Neural progenitor cell (in vitro differentiated cells): ENCODE data around the gene MAP3K4. TPM values are rescaled to one million over a fixed set of nuclear protein-coding genes. Genes with fewer than 3 reads are reported as not detected.

Source experiments
- DNase-seq: peaks from one replicate; pipeline ENCODE4 v3.0.0-alpha.2; 2016; ENCODE audit warnings: low spot score
- H2AFZ ChIP-seq: fragments of 200-600 bp; sonication (generic); replicated peaks from 2 replicates; pipeline ENCODE4 v1.6.1; 2016; ENCODE audit warnings: antibody characterized with exemption
- H3F3A ChIP-seq: fragments of 200-600 bp; sonication (generic); 2 replicates; pipeline ENCODE4 v1.6.1; 2016; ENCODE audit warnings: antibody characterized with exemption, low read depth
- H3K27ac ChIP-seq: fragments of 200-600 bp; sonication (generic); 2 replicates; pipeline ENCODE4 v1.5.1; 2016; ENCODE audit warnings: mild to moderate bottlenecking
- H3K27me3 ChIP-seq: fragments of 200-600 bp; sonication (generic); 2 replicates; pipeline ENCODE4 v1.6.1; 2016; ENCODE audit warnings: mild to moderate bottlenecking, moderate library complexity
- H3K36me3 ChIP-seq: fragments of 200-600 bp; sonication (generic); 2 replicates; pipeline ENCODE4 v1.5.1; 2016
- H3K4me1 ChIP-seq: fragments of 200-600 bp; sonication (generic); 2 replicates; pipeline ENCODE4 v1.6.1; 2016; ENCODE audit warnings: mixed run types
- H3K4me2 ChIP-seq: fragments of 200-600 bp; sonication (generic); 2 replicates; pipeline ENCODE4 v1.6.1; 2016
- H3K4me3 ChIP-seq: fragments of 200-600 bp; sonication (generic); 2 replicates; pipeline ENCODE4 v1.5.1; 2016
- H3K79me2 ChIP-seq: fragments of 200-600 bp; sonication (generic); 2 replicates; pipeline ENCODE4 v1.6.1; 2016; ENCODE audit warnings: low read depth
- H3K9ac ChIP-seq: fragments of 200-600 bp; sonication (generic); 2 replicates; pipeline ENCODE4 v1.6.1; 2016
- H3K9me3 ChIP-seq: fragments of 200-600 bp; sonication (generic); 2 replicates; pipeline ENCODE4 v1.5.1; 2016; ENCODE audit warnings: low read depth
- H4K20me1 ChIP-seq: fragments of 200-600 bp; sonication (generic); 2 replicates; pipeline ENCODE4 v1.6.1; 2016; ENCODE audit warnings: low read depth
- H3K27ac Mint-ChIP-seq: 3 replicates; pipeline ENCODE4 v1.8.0; 2021; ENCODE audit warnings: mixed read lengths
- H3K27me3 Mint-ChIP-seq: 2 replicates; pipeline ENCODE4 v1.8.0; 2022; ENCODE audit warnings: low read depth, mild to moderate bottlenecking, inconsistent platforms, moderate library complexity, mixed read lengths; ENCODE audit not compliant: insufficient read depth
- H3K36me3 Mint-ChIP-seq: 3 replicates; pipeline ENCODE4 v1.8.0; 2021; ENCODE audit warnings: mixed read lengths
- H3K4me1 Mint-ChIP-seq: 3 replicates; pipeline ENCODE4 v1.8.0; 2021; ENCODE audit warnings: mixed read lengths
- H3K4me3 Mint-ChIP-seq: 3 replicates; pipeline ENCODE4 v1.8.0; 2021; ENCODE audit warnings: mild to moderate bottlenecking, moderate library complexity, mixed read lengths
- H3K9me3 Mint-ChIP-seq: 3 replicates; pipeline ENCODE4 v1.8.0; 2020; ENCODE audit warnings: mixed read lengths
- CTCF ChIP-seq: fragments of 200-600 bp; sonication (generic); IDR thresholded peaks from 2 replicates; pipeline ENCODE4 v1.5.1; 2017; ENCODE audit warnings: antibody characterized with exemption, mild to moderate bottlenecking
- EZH2 ChIP-seq: fragments of 200-600 bp; sonication (generic); IDR thresholded peaks from 2 replicates; pipeline ENCODE4 v1.6.1; 2017; ENCODE audit warnings: antibody characterized with exemption, mild to moderate bottlenecking, moderate library complexity
- EZH2phosphoT487 ChIP-seq: fragments of 200-600 bp; sonication (generic); IDR thresholded peaks from 2 replicates; pipeline ENCODE4 v1.6.1; 2017; ENCODE audit warnings: antibody characterized with exemption
- total RNA-seq: library from RNA; depleted of rRNA; stranded (reverse); fragments of >200 nt; gene quantifications from 2 replicates; pipeline ENCODE4 v1.2.3, GENCODE V29; 2015; ENCODE audit warnings: low replicate concordance

MAP3K4 gene
- total RNA-seq, 1 donor from 2014 or later, result 59.6 TPM

- peaks cover 8% of the 10 kb centered on the region for H3K27me3 Mint-ChIP-seq
- Histone ChIP-seq H3F3A (no peaks in the 10 kb centered on the region), H3K9ac (no peak overlapping the region), H3K79me2 (no peaks in the 10 kb centered on the region), H3K4me1 (no peaks in the 10 kb centered on the region), H2AFZ (no peak overlapping the region), H3K27ac (no peak overlapping the region), H4K20me1 (no peaks in the 10 kb centered on the region), H3K4me3 (no peak overlapping the region), H3K9me3 (peaks cover 10% of the 10 kb centered on the region), H3K36me3 (peaks cover 19% of the 10 kb centered on the region), H3K27me3 (no peaks in the 10 kb centered on the region), H3K4me2 (no peak overlapping the region)
- H3K36me3 Mint-ChIP-seq, result peaks cover 95% of the 10 kb centered on the region
- H3K4me3 Mint-ChIP-seq, result no peak overlapping the region
- H3K27ac Mint-ChIP-seq, result no peak overlapping the region
- H3K4me1 Mint-ChIP-seq, result peaks cover 4% of the 10 kb centered on the region
- no peak for DNase-seq
- H3K9me3 Mint-ChIP-seq, result peaks cover 53% of the 10 kb centered on the region
- TF ChIP-seq CTCF, result no peak
- no peak for TF ChIP-seq EZH2phosphoT487
- TF ChIP-seq EZH2, result no peak
Measured at GRCh38 chr6:161130541-161130940, 139.0 kb downstream of the MAP3K4 start.

DNA sequence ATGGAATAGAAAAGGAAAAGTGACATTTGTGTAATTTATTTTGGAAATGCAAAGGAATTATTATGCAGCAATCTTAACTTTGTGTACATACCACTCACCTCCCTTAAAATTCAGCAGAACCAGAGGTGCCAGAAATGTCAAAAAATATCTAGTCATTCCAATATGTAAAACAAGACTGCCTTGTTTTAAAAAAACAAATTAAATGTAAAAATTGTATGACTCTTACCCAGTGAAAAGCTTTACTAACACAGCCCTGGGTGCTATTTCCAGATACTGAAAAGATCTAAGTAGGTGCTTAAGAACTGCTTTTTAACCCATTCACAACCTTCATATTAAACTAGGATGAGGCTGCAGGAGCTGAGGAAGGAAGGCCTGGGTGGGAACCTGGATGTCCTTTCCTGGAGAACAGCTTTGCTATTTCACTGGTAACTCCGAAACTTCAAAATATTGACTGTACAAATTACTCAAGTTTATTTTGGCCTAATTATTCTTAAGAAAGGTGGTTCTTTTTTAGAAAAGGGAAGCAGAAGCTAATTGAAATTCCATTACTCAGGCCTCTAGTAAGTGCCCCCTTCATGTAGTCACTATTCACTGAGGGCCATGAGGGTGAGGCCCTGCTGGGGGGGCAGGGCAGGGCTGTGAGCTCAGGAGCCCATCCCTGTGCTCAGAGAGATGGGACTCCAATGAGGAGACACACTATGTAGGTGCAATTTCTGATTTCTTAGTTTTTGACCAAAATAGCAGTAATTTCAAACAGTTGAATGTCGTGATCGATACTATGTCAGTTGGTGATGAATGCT is 139.6 kb downstream of the MAP3K4 start:
- TF ChIP-seq EZH2phosphoT487 (no peak), EZH2 (no peak), CTCF (no peak)
- Histone ChIP-seq H3F3A (no peaks in the 10 kb centered on the region), H3K27ac (no peak overlapping the region), H3K9ac (no peak overlapping the region), H3K4me3 (no peak overlapping the region), H3K36me3 (peaks cover 13% of the 10 kb centered on the region), H3K27me3 (no peaks in the 10 kb centered on the region), H3K79me2 (no peaks in the 10 kb centered on the region), H3K4me1 (no peaks in the 10 kb centered on the region), H4K20me1 (no peaks in the 10 kb centered on the region), H2AFZ (no peak overlapping the region), H3K9me3 (peaks cover 5% of the 10 kb centered on the region), H3K4me2 (no peak overlapping the region)
- Mint-ChIP-seq H3K27ac (no peak overlapping the region), H3K9me3 (peaks cover 49% of the 10 kb centered on the region), H3K27me3 (peaks cover 8% of the 10 kb centered on the region), H3K4me1 (peaks cover 8% of the 10 kb centered on the region), H3K36me3 (peaks cover 92% of the 10 kb centered on the region), H3K4me3 (no peak overlapping the region)
- no peak for DNase-seq

DNA sequence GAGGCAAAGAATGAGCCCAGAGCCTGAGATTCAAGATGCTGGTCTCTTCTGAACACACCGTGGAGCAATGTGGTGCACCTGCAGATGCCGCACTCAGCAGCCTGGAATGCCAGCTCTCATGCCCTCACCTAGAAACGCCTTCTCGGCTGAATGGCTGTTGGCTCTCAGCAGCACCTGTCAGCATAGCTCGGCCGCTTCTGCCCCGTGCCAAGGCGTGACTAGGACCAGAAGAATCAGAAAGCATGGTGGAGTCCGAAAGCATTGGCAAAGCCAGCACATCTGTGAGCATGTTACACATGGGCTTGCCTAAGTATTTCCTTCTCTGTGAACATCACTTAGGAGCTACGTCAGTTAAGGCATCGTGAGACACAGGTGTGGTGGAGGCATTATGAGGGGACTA is 140.8 kb downstream of the MAP3K4 start:
- Histone ChIP-seq H3K36me3 (peaks cover 9% of the 10 kb centered on the region), H3F3A (no peaks in the 10 kb centered on the region), H3K27ac (no peak overlapping the region), H3K9me3 (no peaks in the 10 kb centered on the region), H3K79me2 (no peaks in the 10 kb centered on the region), H4K20me1 (no peaks in the 10 kb centered on the region), H3K4me3 (no peak overlapping the region), H3K4me2 (no peak overlapping the region), H3K9ac (no peak overlapping the region), H3K4me1 (no peaks in the 10 kb centered on the region), H3K27me3 (no peaks in the 10 kb centered on the region), H2AFZ (no peak overlapping the region)
- Mint-ChIP-seq H3K36me3 (peaks cover 93% of the 10 kb centered on the region), H3K9me3 (peaks cover 40% of the 10 kb centered on the region), H3K27ac (no peak overlapping the region), H3K4me3 (no peak overlapping the region), H3K4me1 (peaks cover 14% of the 10 kb centered on the region), H3K27me3 (peaks cover 8% of the 10 kb centered on the region)
- no peak for TF ChIP-seq EZH2phosphoT487
- no peak for DNase-seq

GRCh38 chr6:161133963-161134362 is 142.4 kb downstream of the MAP3K4 start:
- Mint-ChIP-seq H3K9me3 (peaks cover 24% of the 10 kb centered on the region), H3K4me3 (no peak overlapping the region), H3K27ac (no peak overlapping the region), H3K27me3 (peaks cover 12% of the 10 kb centered on the region), H3K36me3 (peaks cover 84% of the 10 kb centered on the region), H3K4me1 (peaks cover 14% of the 10 kb centered on the region)
- Histone ChIP-seq H3K9ac (no peak overlapping the region), H3K9me3 (no peaks in the 10 kb centered on the region), H3K4me1 (no peaks in the 10 kb centered on the region), H3K27me3 (no peaks in the 10 kb centered on the region), H3K79me2 (no peaks in the 10 kb centered on the region), H3K27ac (no peak overlapping the region), H3K4me2 (no peak overlapping the region), H3K36me3 (no peaks in the 10 kb centered on the region), H3K4me3 (no peak overlapping the region), H4K20me1 (no peaks in the 10 kb centered on the region), H3F3A (no peaks in the 10 kb centered on the region), H2AFZ (no peak overlapping the region)
- DNase-seq, result no peak
- TF ChIP-seq CTCF (no peak), EZH2phosphoT487 (no peak), EZH2 (no peak)
